AG09309 (cell line): Measurements from ENCODE around the gene MMP8.
"Not testable (repeated sequence)": the region's sequence is repeated elsewhere in the genome, so short reads cannot be mapped to it uniquely, and the experiment has no call there.

Experiments used
- DNase-seq: peaks from one replicate; pipeline ENCODE4 v3.0.0-alpha.2; 2010; ENCODE audit warnings: low read depth
- H3K4me3 ChIP-seq: 2 replicates; pipeline ENCODE4 v1.5.1; 2011; ENCODE audit warnings: mild to moderate bottlenecking, low read depth, low read length, moderate library complexity; ENCODE audit not compliant: control insufficient read depth
- CTCF ChIP-seq: IDR thresholded peaks from 2 replicates; pipeline ENCODE4 v1.5.1; 2011; ENCODE audit warnings: mild to moderate bottlenecking, low read depth, low read length, inconsistent platforms; ENCODE audit not compliant: insufficient read depth, control insufficient read depth; ENCODE audit errors: missing control alignments

The MMP8 gene

DNA sequence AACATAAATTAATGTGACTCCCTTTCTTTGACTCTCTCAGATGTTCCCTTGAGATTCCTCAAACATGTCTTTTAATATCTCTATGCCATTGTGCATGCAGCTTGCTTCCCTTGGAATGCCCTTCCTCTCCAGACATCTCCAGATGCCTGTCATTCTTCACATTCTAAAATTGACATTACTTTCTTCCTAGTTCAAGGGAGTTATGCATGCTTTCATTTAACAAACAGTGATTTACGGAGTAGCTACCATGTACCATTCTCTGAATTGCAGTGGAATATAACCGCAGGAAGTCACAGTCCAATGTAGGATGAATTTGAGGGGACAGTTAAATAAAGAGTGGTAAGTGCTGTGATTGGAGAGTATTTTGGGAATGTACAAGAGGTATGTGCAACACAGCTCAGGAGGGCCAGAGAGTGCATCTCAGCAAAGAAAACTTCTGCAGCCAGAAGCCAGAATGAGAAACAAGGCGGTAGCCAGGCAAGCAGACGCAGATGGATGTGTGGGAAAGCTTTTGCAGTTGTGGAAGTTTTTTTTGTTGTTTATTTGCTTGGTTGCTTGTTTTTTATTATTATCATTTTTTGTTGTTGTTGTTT is 37.0 kb upstream of the MMP8 start:
- TF ChIP-seq CTCF: no peak
- DNase-seq: no peak
- no peak overlapping the region for H3K4me3 ChIP-seq

DNA sequence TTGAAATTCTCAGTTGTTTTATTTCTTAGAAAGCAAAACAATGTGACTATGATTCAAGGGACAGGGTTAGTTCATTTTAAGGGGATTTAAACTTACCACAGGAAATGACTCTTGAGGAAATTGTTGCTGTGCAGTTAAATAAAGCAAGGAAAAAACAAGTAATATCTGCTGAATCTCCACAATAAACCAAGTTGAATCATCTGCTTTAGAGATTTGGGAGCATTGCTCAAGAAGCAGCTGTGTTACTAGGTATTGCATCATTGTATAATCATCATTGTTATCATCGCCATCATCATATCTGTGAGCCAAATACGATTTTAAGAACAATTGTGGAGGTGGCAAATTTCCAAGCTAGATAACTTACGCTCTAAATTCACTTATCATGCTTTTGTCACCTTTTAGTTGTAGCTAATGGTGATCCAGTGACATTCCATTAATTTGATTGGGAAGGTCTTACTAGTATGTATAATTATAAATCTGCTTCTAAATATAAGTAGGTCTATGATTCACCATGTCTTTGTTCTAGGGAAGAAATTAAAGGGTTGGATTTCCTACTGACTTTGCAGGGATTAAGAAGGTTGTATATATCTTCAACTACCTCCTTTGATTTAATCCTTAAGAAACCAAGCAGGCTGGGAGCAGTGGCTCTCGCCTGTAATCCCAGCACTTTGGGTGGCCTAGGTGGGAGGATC is 35.7 kb upstream of the MMP8 start:
- peak; percentile 97 for DNase-seq
- no peak for TF ChIP-seq CTCF
- H3K4me3 ChIP-seq: no peak overlapping the region

DNA sequence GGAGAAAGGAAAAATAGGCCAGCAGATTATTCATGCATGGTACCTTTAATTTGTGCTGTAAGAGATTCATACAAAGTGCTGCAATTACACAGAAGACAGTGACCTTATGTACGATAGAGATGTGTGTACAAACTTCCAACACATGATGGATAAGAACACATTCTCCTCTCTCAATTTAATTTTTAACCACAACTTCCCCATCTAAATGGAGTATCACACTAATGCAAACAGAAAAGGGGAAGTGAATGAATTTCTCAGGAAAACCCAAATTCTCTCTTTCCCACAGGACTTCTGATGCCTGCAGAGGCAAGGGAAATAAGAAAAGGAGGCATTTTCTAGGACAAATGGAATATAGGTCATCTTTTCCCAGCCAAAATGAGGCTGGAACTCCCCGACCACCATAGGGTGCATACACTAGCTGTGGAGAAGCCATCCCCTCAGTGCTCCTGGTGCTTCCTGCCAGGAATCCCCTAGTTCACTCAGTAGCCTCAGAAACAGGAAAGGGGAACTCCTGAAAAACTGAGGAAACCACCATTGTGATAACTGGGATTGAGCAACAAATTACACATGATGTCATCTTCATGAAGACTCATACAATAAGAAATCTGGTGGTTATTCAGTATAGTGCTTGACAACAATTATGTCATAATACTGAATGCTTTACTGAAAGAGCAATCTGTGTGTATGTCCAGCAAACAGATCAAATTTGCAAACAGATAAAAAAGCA is 33.2 kb upstream of the MMP8 start:
- TF ChIP-seq CTCF: no peak
- DNase-seq: peak; percentile 21

DNA sequence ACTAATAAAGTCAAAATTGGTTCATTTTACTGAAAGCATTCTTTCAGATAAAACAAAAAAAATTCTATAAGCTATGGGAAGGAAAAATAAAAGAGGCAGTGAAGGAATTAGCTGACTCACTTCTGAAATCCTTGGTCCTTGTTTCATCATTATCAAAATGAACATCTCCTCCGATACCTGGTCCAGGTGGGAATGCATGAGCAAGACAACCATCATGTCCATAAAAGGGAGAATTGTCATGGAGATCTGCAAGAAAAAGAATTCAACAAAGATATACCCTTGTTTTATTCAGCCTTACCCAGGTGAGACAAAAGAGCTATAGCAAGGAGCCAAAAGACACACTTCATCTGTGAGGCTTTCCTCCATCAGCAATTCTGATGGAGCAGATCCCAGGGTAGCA is 28.5 kb upstream of the MMP8 start:
- no peak for DNase-seq
- TF ChIP-seq CTCF: no peak
- H3K4me3 ChIP-seq: no peak overlapping the region

More for the DNA sequence above, 33.2 kb upstream of the MMP8 start:
- H3K4me3 ChIP-seq: no peak overlapping the region

DNA sequence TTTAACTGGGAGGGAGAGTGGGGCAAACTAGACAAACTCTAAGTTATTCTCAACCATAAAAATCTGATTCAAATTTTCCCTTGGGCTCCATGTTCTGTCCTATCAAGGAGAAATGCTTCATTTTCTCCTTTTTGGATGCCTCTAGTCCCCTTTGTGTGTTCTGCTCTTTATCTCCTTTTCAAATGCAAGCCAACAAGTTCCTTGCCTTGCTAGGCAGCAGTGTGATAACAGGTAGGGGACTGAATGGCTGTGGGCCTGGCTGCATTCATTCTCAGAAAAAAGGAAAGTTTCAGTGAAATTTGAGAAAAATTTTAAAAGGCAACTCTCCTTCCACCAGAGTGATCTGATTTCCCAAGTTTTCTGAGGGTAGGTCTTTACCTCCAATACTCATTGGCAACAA is 26.9 kb upstream of the MMP8 start:
- no peak for TF ChIP-seq CTCF
- no peak for DNase-seq
- H3K4me3 ChIP-seq: no peak overlapping the region

- TF ChIP-seq CTCF: no peak
- no peak for DNase-seq
- H3K4me3 ChIP-seq: no peak overlapping the region
Measured at GRCh38 chr11:102749101-102749722, 24.5 kb upstream of the MMP8 start.

GRCh38 chr11:102746746-102747578 is 22.2 kb upstream of the MMP8 start:
- DNase-seq, H3K4me3 ChIP-seq: not testable (repeated sequence)
